ENCODE results near the gene PTPN12.

DNA sequence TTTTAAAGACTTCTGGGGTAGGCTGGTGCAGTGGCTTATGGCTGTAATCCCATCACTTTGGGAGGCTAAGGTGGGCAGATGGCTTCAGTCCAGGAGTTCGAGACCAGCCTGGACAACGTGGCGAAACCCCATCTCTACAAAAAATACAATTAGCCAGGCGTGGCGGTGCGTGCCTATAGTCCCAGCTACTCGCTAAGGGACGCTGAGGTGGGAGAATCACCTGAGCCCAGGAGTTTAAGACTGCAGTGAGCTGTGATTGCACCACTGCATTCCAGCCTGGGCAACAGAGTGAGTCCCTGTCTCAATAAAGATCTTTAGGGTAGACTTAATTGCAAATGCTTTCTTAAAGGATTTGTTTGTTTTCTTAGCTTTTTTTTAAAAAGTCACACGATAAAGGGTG is 29.3 kb downstream of the PTPN12 start:
- TF ChIP-seq POLR2AphosphoS5 (IDR thresholded peaks at IDR 0.05), result no peak
- TF ChIP-seq CTCF (IDR thresholded peaks at IDR 0.05), result no peak

Measured in breast epithelium (tissue), 3 donors.